Transverse colon (tissue), 4 donors: ENCODE data around the gene ZNF580.

Experiments
- EP300 ChIP-seq: sonication (generic); formaldehyde crosslinking; IDR thresholded peaks from one replicate; pipeline ENCODE4 v1.6.1; 2017; ENCODE audit warnings: antibody characterized with exemption, low read depth
- POLR2A ChIP-seq: fragments of 450-650 bp; IDR thresholded peaks from one replicate; pipeline ENCODE4 v1.6.1; 2016; ENCODE audit warnings: antibody characterized with exemption, mild to moderate bottlenecking, moderate library complexity
- POLR2AphosphoS5 ChIP-seq, 3 donors: sonication (generic); formaldehyde crosslinking; IDR thresholded peaks; one replicate each; pipeline ENCODE4 v1.6.1; 2016; ENCODE audit warnings: antibody characterized with exemption in 3 of 3
- TF ChIP-seq, protein P1 (sequence below), 5 experiments: fragments of 200-600 bp in 3 of 5; fragments of 450-650 bp in 2 of 5; sonication (generic) in 3 of 5; IDR thresholded peaks; 1 replicate in 2 of 5; 2 replicates in 3 of 5; pipeline ENCODE4 v1.5.1; 2016 to 2017; ENCODE audit warnings: antibody characterized with exemption in 5 of 5, inconsistent platforms in 3 of 5, mild to moderate bottlenecking in 2 of 5, moderate library complexity in 1 of 5

DNA sequence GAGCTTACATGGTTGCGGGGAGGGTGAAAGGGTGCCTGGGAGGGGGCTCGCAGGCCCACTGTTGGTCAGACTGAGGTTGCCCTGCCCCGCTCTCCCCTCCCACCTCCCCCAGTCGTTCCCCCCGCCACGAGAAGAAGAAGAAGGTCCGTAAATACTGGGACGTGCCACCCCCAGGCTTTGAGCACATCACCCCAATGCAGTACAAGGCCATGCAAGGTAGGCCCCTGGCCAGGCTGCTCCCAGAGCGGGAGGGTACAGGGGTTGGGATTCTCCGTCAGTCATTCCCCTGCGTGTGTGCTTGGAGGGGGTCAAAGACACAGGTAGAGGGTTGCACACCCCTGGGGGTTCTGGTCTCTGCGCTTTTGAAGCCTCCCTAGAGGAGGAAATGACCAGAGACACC, 19.6 kb downstream of the ZNF580 start:
- no peak for TF ChIP-seq POLR2A
- TF ChIP-seq, protein P1, sequence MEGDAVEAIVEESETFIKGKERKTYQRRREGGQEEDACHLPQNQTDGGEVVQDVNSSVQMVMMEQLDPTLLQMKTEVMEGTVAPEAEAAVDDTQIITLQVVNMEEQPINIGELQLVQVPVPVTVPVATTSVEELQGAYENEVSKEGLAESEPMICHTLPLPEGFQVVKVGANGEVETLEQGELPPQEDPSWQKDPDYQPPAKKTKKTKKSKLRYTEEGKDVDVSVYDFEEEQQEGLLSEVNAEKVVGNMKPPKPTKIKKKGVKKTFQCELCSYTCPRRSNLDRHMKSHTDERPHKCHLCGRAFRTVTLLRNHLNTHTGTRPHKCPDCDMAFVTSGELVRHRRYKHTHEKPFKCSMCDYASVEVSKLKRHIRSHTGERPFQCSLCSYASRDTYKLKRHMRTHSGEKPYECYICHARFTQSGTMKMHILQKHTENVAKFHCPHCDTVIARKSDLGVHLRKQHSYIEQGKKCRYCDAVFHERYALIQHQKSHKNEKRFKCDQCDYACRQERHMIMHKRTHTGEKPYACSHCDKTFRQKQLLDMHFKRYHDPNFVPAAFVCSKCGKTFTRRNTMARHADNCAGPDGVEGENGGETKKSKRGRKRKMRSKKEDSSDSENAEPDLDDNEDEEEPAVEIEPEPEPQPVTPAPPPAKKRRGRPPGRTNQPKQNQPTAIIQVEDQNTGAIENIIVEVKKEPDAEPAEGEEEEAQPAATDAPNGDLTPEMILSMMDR (IDR thresholded peaks at IDR 0.05): no peak
- no peak for TF ChIP-seq EP300
- no peak for TF ChIP-seq POLR2AphosphoS5 (IDR thresholded peaks at IDR 0.05)
